Measurements from ENCODE around the gene NRAS. TPM values are rescaled to one million over a fixed set of nuclear protein-coding genes. Genes with fewer than 3 reads are reported as not detected.
A peak's percentile ranks its signal among the peaks of the same experiment; 100 is the strongest.

The NRAS gene
- total and polyA plus RNA-seq, 9 of the 15 experiments (the other 6 are each of a cell fraction or from before 2014, with no cell fraction given) = 40.7 to 94.5 (median 75.4) TPM

GRCh38 chr1:114757455-114758255 lies 41.1 kb upstream of the NRAS start, which contains the start of gene CSDE1 (continued):
- TF ChIP-seq ZNF518B (CRISPR knock-in tag; IDR thresholded peaks at IDR 0.05) (no peak), XRCC4 (IDR thresholded peaks at IDR 0.05; ENCODE audit: extremely low read depth, insufficient read depth, insufficient read length) (no peak), ZNF311 (CRISPR knock-in tag; IDR thresholded peaks at IDR 0.05) (peak; percentile 72), ZNF239 (CRISPR knock-in tag; IDR thresholded peaks at IDR 0.05) (peak; percentile 48; the same call in 1 of the 2 replicates), CBX2 (IDR thresholded peaks at IDR 0.05; ENCODE audit: insufficient read depth, low read length, poor library complexity, severe bottlenecking) (no peak), SIN3A (IDR thresholded peaks at IDR 0.05; ENCODE audit: borderline replicate concordance in 2 of 2, control insufficient read depth in 1 of 2, low read depth in 2 of 2, low read length in 2 of 2) (peak; percentile 60 to 75; a peak in 3 of 4 replicates), ZBTB1 (CRISPR knock-in tag; IDR thresholded peaks at IDR 0.05; ENCODE audit: borderline replicate concordance, low read depth) (0 out of 2 replicates have a peak, but pooled peaks have one; percentile 15), NFE2 (IDR thresholded peaks at IDR 0.05; ENCODE audit: low read depth) (peak; percentile 9; the same call in 1 of the 2 replicates), BCOR (IDR thresholded peaks at IDR 0.05) (peak; percentile 68; the same call in 1 of the 2 replicates), ZNF668 (CRISPR knock-in tag; IDR thresholded peaks at IDR 0.05) (no peak), ZNF609 (CRISPR knock-in tag; IDR thresholded peaks at IDR 0.05; ENCODE audit: borderline replicate concordance) (peak; percentile 91; the same call in 1 of the 2 replicates), ZNF561 (CRISPR knock-in tag; conservative IDR thresholded peaks at IDR 0.05) (no peak)
